ENCODE data around the gene NTSR2.

The NTSR2 gene

DNA sequence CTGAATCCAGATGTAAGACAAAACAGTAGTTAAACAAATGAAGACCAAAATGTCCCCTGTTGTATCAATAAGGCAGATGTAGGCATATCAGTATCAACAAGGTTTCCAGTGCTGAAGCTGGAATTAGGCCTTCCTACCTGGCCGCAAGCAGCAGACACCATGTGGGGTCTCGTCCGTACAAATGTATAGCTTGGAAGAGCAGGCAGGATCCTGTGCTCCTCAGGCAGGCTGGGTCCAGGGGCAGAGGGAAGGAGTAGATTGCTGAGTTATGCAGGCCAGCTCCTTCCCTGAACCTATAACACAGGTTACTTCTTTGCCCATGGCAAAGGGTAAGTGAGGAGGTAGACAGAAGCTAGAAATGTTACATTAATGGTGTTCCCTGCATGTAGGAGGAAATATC, 23.5 kb downstream of the NTSR2 start:
- TF ChIP-seq, protein P1, sequence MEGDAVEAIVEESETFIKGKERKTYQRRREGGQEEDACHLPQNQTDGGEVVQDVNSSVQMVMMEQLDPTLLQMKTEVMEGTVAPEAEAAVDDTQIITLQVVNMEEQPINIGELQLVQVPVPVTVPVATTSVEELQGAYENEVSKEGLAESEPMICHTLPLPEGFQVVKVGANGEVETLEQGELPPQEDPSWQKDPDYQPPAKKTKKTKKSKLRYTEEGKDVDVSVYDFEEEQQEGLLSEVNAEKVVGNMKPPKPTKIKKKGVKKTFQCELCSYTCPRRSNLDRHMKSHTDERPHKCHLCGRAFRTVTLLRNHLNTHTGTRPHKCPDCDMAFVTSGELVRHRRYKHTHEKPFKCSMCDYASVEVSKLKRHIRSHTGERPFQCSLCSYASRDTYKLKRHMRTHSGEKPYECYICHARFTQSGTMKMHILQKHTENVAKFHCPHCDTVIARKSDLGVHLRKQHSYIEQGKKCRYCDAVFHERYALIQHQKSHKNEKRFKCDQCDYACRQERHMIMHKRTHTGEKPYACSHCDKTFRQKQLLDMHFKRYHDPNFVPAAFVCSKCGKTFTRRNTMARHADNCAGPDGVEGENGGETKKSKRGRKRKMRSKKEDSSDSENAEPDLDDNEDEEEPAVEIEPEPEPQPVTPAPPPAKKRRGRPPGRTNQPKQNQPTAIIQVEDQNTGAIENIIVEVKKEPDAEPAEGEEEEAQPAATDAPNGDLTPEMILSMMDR (IDR thresholded peaks at IDR 0.05; ENCODE audit: extremely low read depth, insufficient read depth, missing control alignments), result no peak

GRCh38 chr2:11644293-11644692, 25.7 kb downstream of the NTSR2 start:
- in situ Hi-C loops (cut with MboI; ENCODE audit: low pct_unique_long_range_greater_than_20kb, low sequenced_read_pairs, unreplicated experiment), result no loop called here
- no peak for DNase-seq (ENCODE audit: low spot score)
- TF ChIP-seq, protein P1 (IDR thresholded peaks at IDR 0.05; ENCODE audit: extremely low read depth, insufficient read depth, missing control alignments), result no peak

More for the DNA sequence above, 23.5 kb downstream of the NTSR2 start:
- DNase-seq (ENCODE audit: low spot score), result no peak
- in situ Hi-C loops (cut with MboI; ENCODE audit: low pct_unique_long_range_greater_than_20kb, low sequenced_read_pairs, unreplicated experiment), result no loop called here

DNA sequence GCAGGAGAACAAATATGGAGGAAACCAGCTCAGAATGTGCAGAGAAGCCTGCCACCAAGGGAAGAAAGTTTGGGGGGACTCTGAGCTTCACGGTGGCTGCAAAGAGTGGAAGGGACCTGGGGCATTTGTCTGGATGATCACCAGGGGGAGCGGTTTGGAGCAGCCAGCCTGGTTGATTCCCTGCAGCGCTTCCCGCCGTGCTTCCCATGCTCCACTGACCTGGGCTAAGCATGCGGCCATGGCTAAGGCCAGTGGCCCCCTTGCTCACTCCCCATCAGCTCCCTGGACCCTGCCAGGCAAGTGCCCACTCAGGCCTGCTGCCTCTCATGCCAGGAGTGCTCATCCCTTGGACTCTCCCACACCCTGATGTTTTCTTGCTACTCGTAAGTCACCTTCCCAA, 27.0 kb downstream of the NTSR2 start:
- TF ChIP-seq, protein P1 (IDR thresholded peaks at IDR 0.05; ENCODE audit: extremely low read depth, insufficient read depth, missing control alignments), result no peak
- in situ Hi-C loops (cut with MboI; ENCODE audit: low pct_unique_long_range_greater_than_20kb, low sequenced_read_pairs, unreplicated experiment), result no loop called here
- DNase-seq (ENCODE audit: low spot score), result no peak

GRCh38 chr2:11640132-11640531, 29.9 kb downstream of the NTSR2 start:
- in situ Hi-C loops (cut with MboI; ENCODE audit: low pct_unique_long_range_greater_than_20kb, low sequenced_read_pairs, unreplicated experiment), result no loop called here
- TF ChIP-seq, protein P1 (IDR thresholded peaks at IDR 0.05; ENCODE audit: extremely low read depth, insufficient read depth, missing control alignments), result no peak
- no peak for DNase-seq (ENCODE audit: low spot score)

- in situ Hi-C loops (cut with MboI; ENCODE audit: low pct_unique_long_range_greater_than_20kb, low sequenced_read_pairs, unreplicated experiment), result no loop called here
- TF ChIP-seq, protein P1 (IDR thresholded peaks at IDR 0.05; ENCODE audit: extremely low read depth, insufficient read depth, missing control alignments), result no peak
- DNase-seq (ENCODE audit: low spot score), result no peak
Measured at GRCh38 chr2:11639503-11639902, 30.5 kb downstream of the NTSR2 start.

DNA sequence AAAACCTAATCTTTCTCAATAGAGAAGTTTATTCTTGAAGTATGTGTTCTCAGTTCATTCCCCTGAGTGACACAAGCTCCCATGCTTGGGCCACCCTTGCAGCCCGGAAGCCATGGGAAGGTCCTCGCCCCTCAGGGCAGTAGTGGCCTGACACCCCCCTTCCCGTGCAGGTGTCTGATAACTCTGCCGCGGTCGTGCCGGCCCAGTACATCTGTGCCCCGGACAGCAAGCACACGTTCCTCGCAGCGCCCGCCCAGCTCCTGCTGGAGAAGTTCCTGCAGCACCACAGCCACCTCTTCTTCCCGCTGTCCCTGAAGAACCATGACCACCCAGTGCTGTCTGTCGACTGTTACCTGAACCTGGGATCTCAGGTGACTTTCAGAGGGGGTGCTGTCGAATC, 32.4 kb downstream of the NTSR2 start:
- in situ Hi-C loops (cut with MboI; ENCODE audit: low pct_unique_long_range_greater_than_20kb, low sequenced_read_pairs, unreplicated experiment), result no loop called here
- no peak for DNase-seq (ENCODE audit: low spot score)

More for the DNA sequence above, 32.4 kb downstream of the NTSR2 start:
- TF ChIP-seq, protein P1 (IDR thresholded peaks at IDR 0.05; ENCODE audit: extremely low read depth, insufficient read depth, missing control alignments), result no peak
